MM.1S (cell line): ENCODE measurements around the gene ALG9.
A peak's percentile ranks its signal among the peaks of the same experiment; 100 is the strongest.

ENCODE experiments used
- DNase-seq: peaks from one replicate; pipeline ENCODE4 v3.0.0-alpha.2; 2015
- H2AFZ ChIP-seq: fragments of 300-600 bp; sonication (generic); 2 replicates; pipeline ENCODE4 v1.6.0; 2016; ENCODE audit warnings: antibody characterized with exemption, low read length
- H3F3A ChIP-seq: fragments of 300-600 bp; sonication (generic); 2 replicates; pipeline ENCODE4 v1.6.1; 2016; ENCODE audit warnings: mild to moderate bottlenecking, antibody characterized with exemption, low read length, moderate library complexity, mixed read lengths; ENCODE audit not compliant: insufficient read depth
- H3K27ac ChIP-seq: fragments of 300-600 bp; sonication (generic); 2 replicates; pipeline ENCODE4 v1.5.1; 2016; ENCODE audit warnings: mild to moderate bottlenecking, low read length
- H3K27me3 ChIP-seq: fragments of 300-600 bp; sonication (generic); replicated peaks from 2 replicates; pipeline ENCODE4 v1.6.0; 2016; ENCODE audit warnings: low read length; ENCODE audit not compliant: insufficient read depth
- H3K36me3 ChIP-seq: fragments of 300-600 bp; sonication (generic); replicated peaks from 2 replicates; pipeline ENCODE4 v1.6.1; 2016; ENCODE audit warnings: mild to moderate bottlenecking, low read length, mixed read lengths; ENCODE audit not compliant: insufficient read depth
- H3K4me1 ChIP-seq: fragments of 300-600 bp; sonication (generic); 2 replicates; pipeline ENCODE4 v1.6.1; 2016; ENCODE audit warnings: low read length, mixed read lengths
- H3K4me2 ChIP-seq: fragments of 300-600 bp; sonication (generic); 2 replicates; pipeline ENCODE4 v1.6.0; 2016; ENCODE audit warnings: low read depth, low read length
- H3K4me3 ChIP-seq: fragments of 300-600 bp; sonication (generic); 2 replicates; pipeline ENCODE4 v1.5.1; 2016; ENCODE audit warnings: low read length, mixed read lengths
- H3K79me2 ChIP-seq: fragments of 300-600 bp; sonication (generic); 2 replicates; pipeline ENCODE4 v1.6.1; 2016; ENCODE audit warnings: mixed run types, low read length, mixed read lengths
- H3K9ac ChIP-seq: fragments of 300-600 bp; sonication (generic); 2 replicates; pipeline ENCODE4 v1.6.1; 2016; ENCODE audit warnings: low read length, mixed read lengths
- H3K9me2 ChIP-seq: fragments of 300-600 bp; sonication (generic); replicated peaks from 2 replicates; pipeline ENCODE4 v1.6.1; 2016; ENCODE audit warnings: mild to moderate bottlenecking, low read length, mixed read lengths; ENCODE audit not compliant: insufficient read depth
- H3K9me3 ChIP-seq: fragments of 300-600 bp; sonication (generic); replicated peaks from 2 replicates; pipeline ENCODE4 v1.6.1; 2016; ENCODE audit warnings: mild to moderate bottlenecking, low read length, mixed read lengths; ENCODE audit not compliant: insufficient read depth
- H4K20me1 ChIP-seq: fragments of 300-600 bp; sonication (generic); 2 replicates; pipeline ENCODE4 v1.6.1; 2016; ENCODE audit warnings: mild to moderate bottlenecking, low read length, moderate library complexity, mixed read lengths; ENCODE audit not compliant: insufficient read depth
- CTCF ChIP-seq: fragments of 300-600 bp; sonication (generic); IDR thresholded peaks from 2 replicates; pipeline ENCODE4 v1.5.1; 2016; ENCODE audit warnings: antibody characterized with exemption, low read length, mixed read lengths
- EZH2 ChIP-seq: fragments of 300-600 bp; sonication (generic); optimal IDR thresholded peaks from 2 replicates; pipeline ENCODE3; 2017; ENCODE audit warnings: low read depth, mild to moderate bottlenecking, antibody characterized with exemption, low read length, mixed read lengths
- EZH2phosphoT487 ChIP-seq: fragments of 300-600 bp; sonication (generic); IDR thresholded peaks from 2 replicates; pipeline ENCODE4 v1.6.1; 2018; ENCODE audit warnings: antibody characterized with exemption, low read length

Gene ALG9

GRCh38 chr11:111765984-111766833, 105.2 kb downstream of the ALG9 start, which contains the start of gene PPP2R1B:
PPP2R1B (minus strand) TSS chr11:111766389; CDS start chr11:111766361, 28 bp downstream.
- peak within 1 kb of the TSS; percentile 96 for H3K4me3 ChIP-seq
- DNase-seq, result peak; percentile 65
- peaks cover 5% of the 10 kb centered on the region for H3K36me3 ChIP-seq

GRCh38 chr11:111765320-111765983, 105.9 kb downstream of the ALG9 start:
- peak; percentile 11 for DNase-seq
- no peaks in the 10 kb centered on the region for H4K20me1 ChIP-seq
- TF ChIP-seq CTCF, result no peak
- no peak for TF ChIP-seq EZH2
- no peak for TF ChIP-seq EZH2phosphoT487
- peaks cover 7% of the 10 kb centered on the region; the same call in 1 of the 2 replicates for H3K4me1 ChIP-seq
- no peaks in the 10 kb centered on the region for H3K27me3 ChIP-seq
- peak overlapping the region; percentile 18; the same call in 1 of the 2 replicates for H3K27ac ChIP-seq
- H3K9me2 ChIP-seq, result no peaks in the 10 kb centered on the region
- peak overlapping the region; percentile 80 for H3K9ac ChIP-seq
- peaks cover 35% of the 10 kb centered on the region for H3K79me2 ChIP-seq
- no peaks in the 10 kb centered on the region for H3K9me3 ChIP-seq
- H2AFZ ChIP-seq, result peak overlapping the region; percentile 97
- H3K4me2 ChIP-seq, result peak overlapping the region; percentile 63
- H3F3A ChIP-seq, result no peaks in the 10 kb centered on the region
- peaks cover 11% of the 10 kb centered on the region for H3K36me3 ChIP-seq
- peak overlapping the region; percentile 96 for H3K4me3 ChIP-seq

More at GRCh38 chr11:111765984-111766833, 105.2 kb downstream of the ALG9 start, which contains the start of gene PPP2R1B:
- Histone ChIP-seq H3K9ac (peak within 1 kb of the TSS; percentile 80), H2AFZ (peak within 1 kb of the TSS; percentile 97), H3K9me3 (no peaks in the 10 kb centered on the region), H3K27me3 (no peaks in the 10 kb centered on the region), H4K20me1 (no peaks in the 10 kb centered on the region), H3K79me2 (peaks cover 35% of the 10 kb centered on the region), H3K9me2 (no peaks in the 10 kb centered on the region), H3K4me2 (peak within 1 kb of the TSS; percentile 92), H3K4me1 (peaks cover 7% of the 10 kb centered on the region; the same call in 1 of the 2 replicates), H3K27ac (peak within 1 kb of the TSS; percentile 18; the same call in 1 of the 2 replicates), H3F3A (no peaks in the 10 kb centered on the region)
- TF ChIP-seq CTCF (no peak), EZH2 (no peak), EZH2phosphoT487 (no peak)

DNA sequence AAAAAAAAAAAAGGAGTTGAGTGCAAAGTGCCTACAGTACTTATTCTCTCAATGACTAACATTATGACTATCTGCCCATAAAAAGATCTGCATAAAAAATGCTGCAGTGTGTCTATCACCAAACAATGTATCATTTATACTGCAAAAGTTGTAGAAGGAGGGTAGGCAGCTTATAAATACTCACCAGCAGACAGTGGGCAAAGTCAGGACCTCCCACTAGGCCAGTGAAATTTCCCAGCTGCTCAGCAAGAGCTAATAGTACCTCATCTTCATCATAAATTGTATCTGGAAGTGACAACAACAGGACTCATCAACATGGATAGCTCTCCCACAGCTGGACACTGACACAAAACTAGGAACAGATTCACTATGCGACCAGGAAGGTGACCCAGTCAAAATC, 106.8 kb downstream of the ALG9 start:
- no peaks in the 10 kb centered on the region for H4K20me1 ChIP-seq
- no peaks in the 10 kb centered on the region for H3K9me3 ChIP-seq
- H3K27me3 ChIP-seq, result no peaks in the 10 kb centered on the region
- H3K9ac ChIP-seq, result peak overlapping the region; percentile 80; the same call in 1 of the 2 replicates
- no peak for DNase-seq
- no peak overlapping the region for H2AFZ ChIP-seq
- H3K9me2 ChIP-seq, result no peaks in the 10 kb centered on the region
- no peak overlapping the region for H3K27ac ChIP-seq
- H3K36me3 ChIP-seq, result peaks cover 12% of the 10 kb centered on the region
- H3K4me3 ChIP-seq, result peak overlapping the region; percentile 96
- no peaks in the 10 kb centered on the region for H3F3A ChIP-seq
- peak overlapping the region; percentile 63 for H3K4me2 ChIP-seq
- peaks cover 35% of the 10 kb centered on the region for H3K79me2 ChIP-seq
- H3K4me1 ChIP-seq, result peaks cover 7% of the 10 kb centered on the region; the same call in 1 of the 2 replicates
- TF ChIP-seq CTCF (no peak), EZH2 (no peak), EZH2phosphoT487 (no peak)
